ENCODE results near the gene DNAJB11. TPM values are rescaled to one million over a fixed set of nuclear protein-coding genes. Genes with fewer than 3 reads are reported as not detected.
A peak's percentile ranks its signal among the peaks of the same experiment; 100 is the strongest.
"Not testable (repeated sequence)": the region's sequence is repeated elsewhere in the genome, so short reads cannot be mapped to it uniquely, and the experiment has no call there.

DNAJB11 gene
- 126 TPM for polyA plus RNA-seq (2013, experiment 1 of 2)
- 121 TPM for polyA plus RNA-seq (2013, experiment 2 of 2)

- Histone ChIP-seq H3K36me3 (ENCODE audit: control insufficient read depth, insufficient read depth, low read length) (peaks cover 25% of the 10 kb centered on the region), H3K4me3 (ENCODE audit: extremely low read depth, insufficient read depth, low read length, poor library complexity, severe bottlenecking) (peak within 1 kb of the TSS; percentile 83), H3K9me3 (ENCODE audit: control insufficient read depth, low read length) (no peaks in the 10 kb centered on the region), H3K4me1 (ENCODE audit: control insufficient read depth, insufficient read depth, low read length, poor library complexity, severe bottlenecking) (peaks cover 11% of the 10 kb centered on the region), H3K27ac (ENCODE audit: low read depth, low read length, severe bottlenecking) (peak within 1 kb of the TSS; percentile 86)
- 1% methylated on average over 48 of the region's 59 CpGs for WGBS, 2 experiments (ENCODE audit: insufficient coverage in 2 of 2)
Measured at GRCh38 chr3:186570096-186570940, at the start of gene DNAJB11. Gene DNAJB11 (plus strand): TSS chr3:186570720. CDS start chr3:186570898, 178 bp downstream.

DNA sequence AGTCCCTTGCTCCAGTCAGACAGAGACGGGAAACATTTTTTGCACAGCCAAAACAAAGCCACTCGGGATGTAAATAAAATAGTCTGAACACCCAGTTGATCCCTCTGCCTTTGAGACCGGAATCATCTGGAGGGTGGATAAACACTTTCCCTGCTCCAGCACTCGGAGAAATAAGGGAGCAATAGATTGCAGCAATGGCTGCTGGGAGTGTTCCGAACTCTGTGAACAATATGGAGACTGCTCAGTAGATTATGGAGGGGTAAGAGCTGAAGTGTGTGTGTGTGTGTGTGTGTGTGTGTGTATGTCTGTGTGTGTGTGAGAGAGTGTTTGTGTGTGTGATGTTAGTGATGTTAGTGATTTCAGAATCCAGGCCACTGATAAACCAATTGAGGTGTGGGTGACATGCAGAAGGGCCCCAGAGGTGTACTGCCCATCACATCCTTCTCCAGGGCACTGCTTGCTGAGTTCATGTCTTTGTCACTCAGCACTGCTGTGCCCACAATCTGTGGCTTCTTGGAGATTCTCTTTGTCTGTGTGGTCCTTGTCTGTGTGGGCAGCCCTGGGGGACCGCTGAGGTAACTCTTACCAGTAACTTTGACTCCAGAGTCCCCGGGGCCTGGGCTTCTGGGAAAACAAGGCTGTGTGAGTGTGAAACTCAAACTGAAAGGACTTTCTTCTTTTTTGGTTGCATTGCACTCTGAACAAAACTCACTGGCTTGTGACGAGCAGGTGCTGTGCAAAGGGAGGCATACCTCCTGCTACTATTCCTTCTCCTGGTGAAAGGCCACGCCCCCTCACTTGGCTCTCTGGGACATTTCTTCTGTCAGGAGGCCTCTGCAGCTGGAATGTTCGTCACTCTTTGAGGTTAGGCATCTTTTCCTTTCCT, 49.3 kb upstream of the DNAJB11 start:
- no peak overlapping the region for H3K4me3 ChIP-seq (ENCODE audit: extremely low read depth, insufficient read depth, low read length, poor library complexity, severe bottlenecking)
- WGBS, 2 experiments (ENCODE audit: insufficient coverage in 2 of 2), result 92 to 95% methylated on average over 9 to 10 of the region's 10 CpGs
- no peaks in the 10 kb centered on the region for H3K4me1 ChIP-seq (ENCODE audit: control insufficient read depth, insufficient read depth, low read length, poor library complexity, severe bottlenecking)
- no peak overlapping the region for H3K27ac ChIP-seq (ENCODE audit: low read depth, low read length, severe bottlenecking)
- no peaks in the 10 kb centered on the region for H3K36me3 ChIP-seq (ENCODE audit: control insufficient read depth, insufficient read depth, low read length)
- peaks cover 4% of the 10 kb centered on the region for H3K9me3 ChIP-seq (ENCODE audit: control insufficient read depth, low read length)

DNA sequence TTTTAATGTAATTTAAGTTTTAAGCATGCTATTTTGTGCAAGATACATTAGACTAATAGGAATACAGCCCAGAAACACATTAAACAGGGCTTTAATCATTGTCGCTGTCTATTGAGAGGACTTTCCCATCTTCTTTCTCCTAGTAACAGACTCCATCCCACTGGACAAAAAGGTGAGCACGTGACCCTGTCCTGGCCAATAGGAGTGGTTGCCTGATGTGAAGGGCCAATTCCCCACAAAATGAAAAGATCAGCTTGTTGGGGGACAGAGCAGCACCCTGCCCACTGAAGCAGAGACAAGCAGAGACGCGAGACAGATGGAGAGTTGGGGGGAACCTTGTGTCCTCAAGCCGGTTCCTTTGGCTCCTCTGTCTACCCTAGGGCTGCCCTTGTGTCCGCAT, 47.5 kb upstream of the DNAJB11 start:
- Histone ChIP-seq H3K4me3 (ENCODE audit: extremely low read depth, insufficient read depth, low read length, poor library complexity, severe bottlenecking) (no peak overlapping the region), H3K36me3 (ENCODE audit: control insufficient read depth, insufficient read depth, low read length) (no peaks in the 10 kb centered on the region), H3K27ac (ENCODE audit: low read depth, low read length, severe bottlenecking) (no peak overlapping the region), H3K4me1 (ENCODE audit: control insufficient read depth, insufficient read depth, low read length, poor library complexity, severe bottlenecking) (no peaks in the 10 kb centered on the region), H3K9me3 (ENCODE audit: control insufficient read depth, low read length) (no peaks in the 10 kb centered on the region)
- 96 to 100% methylated on average over 5 of the region's 6 CpGs for WGBS, 2 experiments (ENCODE audit: insufficient coverage in 2 of 2)

DNA sequence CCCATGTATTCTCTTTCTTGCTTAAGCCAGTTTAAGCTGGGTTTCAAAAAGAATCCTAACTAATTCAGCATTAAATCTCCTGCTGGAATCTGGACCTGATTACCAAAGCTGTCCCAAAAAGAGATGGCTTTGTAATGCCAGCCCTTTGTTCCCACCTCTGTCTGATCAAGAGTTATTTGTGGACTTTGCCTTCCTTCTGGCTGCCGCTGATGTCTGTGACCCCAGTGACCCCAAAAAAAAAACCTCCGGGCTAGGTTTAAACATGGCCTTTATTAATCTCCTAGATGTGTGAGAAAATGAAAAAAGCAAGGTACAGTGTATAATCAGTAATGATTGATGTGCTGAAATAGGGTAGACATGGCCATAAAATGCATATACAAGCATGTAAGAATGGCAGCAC, 47.1 kb upstream of the DNAJB11 start:
- Histone ChIP-seq H3K36me3 (ENCODE audit: control insufficient read depth, insufficient read depth, low read length) (no peaks in the 10 kb centered on the region), H3K9me3 (ENCODE audit: control insufficient read depth, low read length) (no peaks in the 10 kb centered on the region), H3K4me3 (ENCODE audit: extremely low read depth, insufficient read depth, low read length, poor library complexity, severe bottlenecking) (no peak overlapping the region), H3K27ac (ENCODE audit: low read depth, low read length, severe bottlenecking) (no peak overlapping the region), H3K4me1 (ENCODE audit: control insufficient read depth, insufficient read depth, low read length, poor library complexity, severe bottlenecking) (no peaks in the 10 kb centered on the region)
- WGBS, 2 experiments (ENCODE audit: insufficient coverage in 2 of 2), result 83 to 100% methylated on average over 1 to 2 of the region's 2 CpGs

DNA sequence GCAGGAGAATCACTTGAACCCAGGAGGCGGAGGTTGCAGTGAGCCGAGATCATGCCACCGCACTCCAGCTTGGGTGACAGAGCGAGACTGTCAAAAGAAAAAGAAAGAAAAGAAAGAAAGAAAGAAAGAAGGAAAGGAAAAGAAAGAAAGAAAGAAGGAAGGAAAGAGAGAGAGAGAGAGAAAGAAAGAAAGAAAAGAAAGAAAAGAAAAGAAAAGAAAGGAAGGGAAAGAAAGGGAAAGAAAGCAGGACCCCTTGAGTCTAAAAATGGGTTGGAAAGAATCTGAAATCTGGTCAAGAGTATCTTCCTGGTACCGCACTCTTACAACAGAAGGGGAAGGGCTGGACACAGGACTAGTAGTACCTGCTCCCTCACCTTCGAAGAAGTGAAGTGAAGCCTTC, 45.9 kb upstream of the DNAJB11 start:
- WGBS, 2 experiments (ENCODE audit: insufficient coverage in 2 of 2), result 83 to 97% methylated on average over 5 of the region's 6 CpGs
- Histone ChIP-seq H3K4me3 (ENCODE audit: extremely low read depth, insufficient read depth, low read length, poor library complexity, severe bottlenecking) (no peak overlapping the region), H3K4me1 (ENCODE audit: control insufficient read depth, insufficient read depth, low read length, poor library complexity, severe bottlenecking) (no peaks in the 10 kb centered on the region), H3K9me3 (ENCODE audit: control insufficient read depth, low read length) (no peaks in the 10 kb centered on the region), H3K36me3 (ENCODE audit: control insufficient read depth, insufficient read depth, low read length) (no peaks in the 10 kb centered on the region), H3K27ac (ENCODE audit: low read depth, low read length, severe bottlenecking) (no peak overlapping the region)

GRCh38 chr3:186525369-186526255, 44.9 kb upstream of the DNAJB11 start:
- Histone ChIP-seq H3K4me1 (ENCODE audit: control insufficient read depth, insufficient read depth, low read length, poor library complexity, severe bottlenecking) (no peaks in the 10 kb centered on the region), H3K27ac (ENCODE audit: low read depth, low read length, severe bottlenecking) (no peak overlapping the region), H3K36me3 (ENCODE audit: control insufficient read depth, insufficient read depth, low read length) (no peaks in the 10 kb centered on the region), H3K9me3 (ENCODE audit: control insufficient read depth, low read length) (no peaks in the 10 kb centered on the region), H3K4me3 (ENCODE audit: extremely low read depth, insufficient read depth, low read length, poor library complexity, severe bottlenecking) (no peak overlapping the region)
- WGBS, 2 experiments (ENCODE audit: insufficient coverage in 2 of 2), result 87 to 88% methylated on average over 5 to 6 of the region's 9 CpGs

- Histone ChIP-seq H3K4me3 (ENCODE audit: extremely low read depth, insufficient read depth, low read length, poor library complexity, severe bottlenecking) (no peak overlapping the region), H3K27ac (ENCODE audit: low read depth, low read length, severe bottlenecking) (no peak overlapping the region), H3K4me1 (ENCODE audit: control insufficient read depth, insufficient read depth, low read length, poor library complexity, severe bottlenecking) (no peaks in the 10 kb centered on the region), H3K36me3 (ENCODE audit: control insufficient read depth, insufficient read depth, low read length) (no peaks in the 10 kb centered on the region), H3K9me3 (ENCODE audit: control insufficient read depth, low read length) (no peaks in the 10 kb centered on the region)
- WGBS, 2 experiments (ENCODE audit: insufficient coverage in 2 of 2), result 91 to 97% methylated on average over 4 to 5 of the region's 6 CpGs
Measured at GRCh38 chr3:186526256-186526606, 44.3 kb upstream of the DNAJB11 start.

DNA sequence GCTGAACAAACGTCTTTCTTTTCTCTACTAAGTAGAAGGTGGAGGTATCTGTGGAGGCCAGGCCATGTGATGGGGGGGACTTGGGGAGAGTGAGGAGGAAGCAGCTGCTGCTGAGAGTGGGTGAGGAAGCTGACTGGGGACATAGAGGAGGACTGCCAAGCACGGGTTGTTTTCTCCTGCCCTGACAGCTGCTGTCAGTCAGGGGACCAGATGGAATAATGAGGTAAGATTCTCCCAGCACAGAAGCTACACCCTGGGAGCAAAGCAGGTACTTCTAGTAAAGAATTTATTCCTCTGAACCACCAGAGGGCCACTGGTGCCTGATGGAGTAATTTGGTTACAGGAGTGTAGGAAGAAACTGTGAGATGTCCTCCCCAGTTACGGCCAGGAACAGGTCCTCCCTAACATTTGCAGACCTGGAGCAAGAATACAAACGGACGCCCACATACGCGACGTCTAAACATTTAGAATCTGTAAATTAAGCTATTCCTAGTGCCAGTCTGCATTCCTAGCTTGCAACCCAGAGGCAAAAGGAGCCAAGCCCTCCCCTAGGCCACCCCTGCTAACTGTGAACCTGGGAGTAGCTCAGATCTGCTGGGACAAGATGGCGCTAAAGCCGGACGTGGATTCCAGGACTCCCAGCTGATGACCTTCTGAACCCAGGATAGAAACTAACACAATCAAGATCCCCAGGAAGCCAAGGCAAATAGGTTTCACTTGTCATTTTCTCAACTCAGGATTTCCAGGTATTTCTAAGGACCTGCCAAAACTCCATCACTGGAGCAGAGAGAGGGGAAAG, 41.1 kb upstream of the DNAJB11 start:
- 92 to 93% methylated on average over 9 to 10 of the region's 11 CpGs for WGBS, 2 experiments (ENCODE audit: insufficient coverage in 2 of 2)
- no peak overlapping the region for H3K27ac ChIP-seq (ENCODE audit: low read depth, low read length, severe bottlenecking)

DNA sequence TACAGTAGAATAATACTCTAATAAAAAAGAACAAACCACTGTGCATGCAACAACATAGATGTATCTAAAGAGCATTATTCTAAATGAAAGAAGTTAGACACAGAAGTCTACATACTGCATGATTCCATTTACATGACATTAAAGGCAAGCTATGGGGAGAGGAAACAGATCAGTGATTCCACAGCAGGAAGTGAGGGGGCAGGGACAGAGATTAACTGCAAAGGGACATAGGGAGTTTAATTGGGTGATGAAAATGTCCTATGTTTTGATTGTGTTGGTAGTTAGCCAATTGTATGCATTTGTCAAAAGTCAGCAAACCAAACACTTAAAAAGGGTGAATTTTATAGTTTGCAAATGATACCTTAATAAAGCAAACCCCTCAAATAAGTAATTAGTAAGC, 40.1 kb upstream of the DNAJB11 start:
- no peaks in the 10 kb centered on the region for H3K36me3 ChIP-seq (ENCODE audit: control insufficient read depth, insufficient read depth, low read length)
- no peaks in the 10 kb centered on the region for H3K9me3 ChIP-seq (ENCODE audit: control insufficient read depth, low read length)
- no peak overlapping the region for H3K4me3 ChIP-seq (ENCODE audit: extremely low read depth, insufficient read depth, low read length, poor library complexity, severe bottlenecking)
- H3K27ac ChIP-seq (ENCODE audit: low read depth, low read length, severe bottlenecking), result no peak overlapping the region
- H3K4me1 ChIP-seq (ENCODE audit: control insufficient read depth, insufficient read depth, low read length, poor library complexity, severe bottlenecking), result no peaks in the 10 kb centered on the region

More for the DNA sequence above, 41.1 kb upstream of the DNAJB11 start:
- H3K4me3 ChIP-seq (ENCODE audit: extremely low read depth, insufficient read depth, low read length, poor library complexity, severe bottlenecking), result no peak overlapping the region
- no peaks in the 10 kb centered on the region for H3K4me1 ChIP-seq (ENCODE audit: control insufficient read depth, insufficient read depth, low read length, poor library complexity, severe bottlenecking)
- H3K9me3 ChIP-seq (ENCODE audit: control insufficient read depth, low read length), result no peaks in the 10 kb centered on the region
- no peaks in the 10 kb centered on the region for H3K36me3 ChIP-seq (ENCODE audit: control insufficient read depth, insufficient read depth, low read length)

DNA sequence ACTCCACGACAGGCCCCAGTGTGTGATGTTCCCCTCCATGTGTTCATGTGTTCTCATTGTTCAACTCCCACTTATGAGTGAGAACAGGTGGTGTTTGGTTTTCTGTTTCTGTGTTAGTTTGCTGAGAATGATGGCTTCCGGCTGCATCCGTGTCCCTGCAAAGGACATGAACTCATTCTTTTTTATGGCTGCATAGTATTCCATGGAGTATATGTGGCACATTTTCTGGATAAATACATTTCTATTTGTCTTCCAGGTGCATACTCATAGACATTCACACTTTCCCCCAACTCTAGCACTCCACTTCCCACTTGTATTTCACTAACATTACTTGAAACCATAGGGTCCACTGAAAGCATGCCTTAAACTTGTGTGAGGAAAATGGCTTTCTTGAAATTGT, 38.8 kb upstream of the DNAJB11 start:
- H3K36me3 ChIP-seq (ENCODE audit: control insufficient read depth, insufficient read depth, low read length); H3K27ac ChIP-seq (ENCODE audit: low read depth, low read length, severe bottlenecking); H3K9me3 ChIP-seq (ENCODE audit: control insufficient read depth, low read length); H3K4me1 ChIP-seq (ENCODE audit: control insufficient read depth, insufficient read depth, low read length, poor library complexity, severe bottlenecking); H3K4me3 ChIP-seq (ENCODE audit: extremely low read depth, insufficient read depth, low read length, poor library complexity, severe bottlenecking): not testable (repeated sequence)
- 93% methylated on average over 2 of the region's 3 CpGs; no CpG with 5 or more reads in 1 of the 2 experiments for WGBS, 2 experiments (ENCODE audit: insufficient coverage in 2 of 2)

Measured in mesodermal cell (in vitro differentiated cells).